CD4-positive, CD25-positive, alpha-beta regulatory T cell (primary cell): ENCODE measurements around the gene CTNNA2. TPM values are rescaled to one million over a fixed set of nuclear protein-coding genes. Genes with fewer than 3 reads are reported as not detected.
A peak's percentile ranks its signal among the peaks of the same experiment; 100 is the strongest.

ENCODE experiments used
- ATAC-seq, 2 donors: fragments of 150-1000 bp; cut with Tn5 transposase; one replicate each; pipeline ENCODE4 v1.10.0; 2021; ENCODE audit warnings: low read depth in 2 of 2, moderate number of reproducible peaks in 2 of 2, moderate library complexity in 1 of 2
- DNase-seq, 3 donors: peaks; one replicate each; pipeline versions ENCODE4 v3.0.0 to v3.0.0-alpha.2; 2012 to 2022; ENCODE audit warnings: mixed read lengths in 1 of 3
- H3K27ac ChIP-seq: one replicate; pipeline ENCODE4 v1.7.0; 2013; ENCODE audit warnings: mild to moderate bottlenecking, low read length; ENCODE audit not compliant: insufficient read depth, poor library complexity, severe bottlenecking
- H3K27me3 ChIP-seq: one replicate; pipeline ENCODE4 v1.7.0; 2013; ENCODE audit warnings: low read length; ENCODE audit not compliant: control insufficient read depth, insufficient read depth
- H3K36me3 ChIP-seq: one replicate; pipeline ENCODE4 v1.7.0; 2013; ENCODE audit warnings: mild to moderate bottlenecking, low read length, moderate library complexity; ENCODE audit not compliant: control insufficient read depth, insufficient read depth
- H3K4me1 ChIP-seq: 2 replicates; pipeline ENCODE4 v1.7.0; 2013; ENCODE audit warnings: mild to moderate bottlenecking, low read length; ENCODE audit not compliant: insufficient read depth, control insufficient read depth, poor library complexity, severe bottlenecking
- H3K4me3 ChIP-seq: one replicate; pipeline ENCODE4 v1.7.0; 2013; ENCODE audit warnings: low read depth, mild to moderate bottlenecking, low read length, moderate library complexity
- H3K9me3 ChIP-seq, 2 experiments: 1 replicate in 1 of 2; 2 replicates in 1 of 2; pipeline ENCODE4 v1.7.0; 2013; ENCODE audit warnings: low read length in 2 of 2, mild to moderate bottlenecking in 1 of 2, moderate library complexity in 1 of 2; ENCODE audit not compliant: control insufficient read depth in 2 of 2
- H3K27ac Mint-ChIP-seq, 3 donors: one replicate each; pipeline ENCODE4 v1.8.0; 2020 to 2022; ENCODE audit warnings: mild to moderate bottlenecking in 3 of 3, mixed read lengths in 3 of 3, moderate library complexity in 2 of 3
- H3K27me3 Mint-ChIP-seq: one replicate; pipeline ENCODE4 v1.8.0; 2022; ENCODE audit warnings: mild to moderate bottlenecking, mixed read lengths
- H3K36me3 Mint-ChIP-seq: one replicate; pipeline ENCODE4 v1.8.0; 2020; ENCODE audit warnings: mixed read lengths
- H3K4me1 Mint-ChIP-seq, 4 donors: one replicate each; pipeline ENCODE4 v1.8.0; 2020 to 2022; ENCODE audit warnings: mixed read lengths in 4 of 4, mild to moderate bottlenecking in 1 of 4
- H3K4me3 Mint-ChIP-seq, 4 donors: one replicate each; pipeline ENCODE4 v1.8.0; 2020 to 2022; ENCODE audit warnings: mild to moderate bottlenecking in 4 of 4, mixed read lengths in 4 of 4, moderate library complexity in 3 of 4
- H3K9me3 Mint-ChIP-seq, 7 donors: one replicate each; pipeline ENCODE4 v1.8.0; 2020 to 2022; ENCODE audit warnings: mixed read lengths in 7 of 7, mild to moderate bottlenecking in 3 of 7, moderate library complexity in 2 of 7
- polyA plus RNA-seq, 4 donors: library from polyadenylated mRNA; unstranded; fragments of 300-500 nt; fragmentation: Illumina TruSeq; gene quantifications; one replicate each; pipeline ENCODE4 v1.2.3, GENCODE V29; 2021
- total RNA-seq: library from RNA; stranded (reverse); gene quantifications from one replicate; pipeline ENCODE4 v1.2.3, GENCODE V29; 2022

The CTNNA2 gene
- total and polyA plus RNA-seq, 5 donors from 2014 or later: not detected

GRCh38 chr2:79713131-79713785 is 200.4 kb downstream of the CTNNA2 start:
- H3K27me3 ChIP-seq: no peaks in the 10 kb centered on the region
- H3K9me3 Mint-ChIP-seq: peaks cover 2 to 29% (median 10%) of the 10 kb centered on the region in 7 donors
- no peaks in the 10 kb centered on the region for H3K36me3 Mint-ChIP-seq
- H3K4me3 Mint-ChIP-seq: peak overlapping the region in 1 of 4 donors; percentile 86
- H3K4me1 Mint-ChIP-seq: no peaks in the 10 kb centered on the region
- no peaks in the 10 kb centered on the region for H3K36me3 ChIP-seq
- no peak for DNase-seq
- H3K27ac ChIP-seq: no peak overlapping the region
- no peaks in the 10 kb centered on the region for H3K4me1 ChIP-seq
- no peak overlapping the region for H3K4me3 ChIP-seq
- no peak overlapping the region for H3K27ac Mint-ChIP-seq
- no peak for ATAC-seq
- no peaks in the 10 kb centered on the region for H3K9me3 ChIP-seq
- H3K27me3 Mint-ChIP-seq: no peaks in the 10 kb centered on the region

DNA sequence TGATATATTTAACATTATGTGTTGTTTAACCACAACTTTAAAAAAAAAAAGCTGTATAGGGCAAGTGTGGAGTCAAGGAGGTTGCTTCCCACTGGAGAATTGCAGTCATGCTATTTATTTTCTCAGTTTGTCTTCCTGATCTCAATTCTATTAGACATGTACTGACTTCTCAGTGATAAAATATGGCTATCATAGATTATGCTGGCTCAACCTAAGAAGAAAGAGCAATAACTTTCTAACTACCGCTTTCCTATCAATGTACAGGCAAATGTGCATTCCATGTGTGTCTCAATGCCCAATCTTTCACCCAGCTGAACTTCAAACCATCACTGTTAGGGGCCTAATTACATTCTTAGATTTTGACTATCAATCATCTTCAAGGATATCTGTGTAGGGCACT is 201.4 kb downstream of the CTNNA2 start:
- DNase-seq (no peak), ATAC-seq (no peak)
- no peak overlapping the region for H3K4me3 Mint-ChIP-seq
- no peak overlapping the region for H3K4me3 ChIP-seq
- H3K27ac ChIP-seq: no peak overlapping the region
- H3K9me3 Mint-ChIP-seq: peaks cover 2 to 29% (median 9%) of the 10 kb centered on the region in 7 donors
- H3K4me1 ChIP-seq: no peaks in the 10 kb centered on the region
- no peaks in the 10 kb centered on the region for H3K27me3 Mint-ChIP-seq
- H3K27me3 ChIP-seq: no peaks in the 10 kb centered on the region
- no peaks in the 10 kb centered on the region for H3K36me3 ChIP-seq
- no peaks in the 10 kb centered on the region for H3K4me1 Mint-ChIP-seq
- H3K9me3 ChIP-seq: no peaks in the 10 kb centered on the region
- H3K36me3 Mint-ChIP-seq: no peaks in the 10 kb centered on the region
- H3K27ac Mint-ChIP-seq: no peak overlapping the region

GRCh38 chr2:79715338-79715737 is 202.5 kb downstream of the CTNNA2 start:
- no peak overlapping the region for H3K4me3 ChIP-seq
- H3K9me3 ChIP-seq: no peaks in the 10 kb centered on the region
- Mint-ChIP-seq H3K36me3 (no peaks in the 10 kb centered on the region), H3K4me1 (no peaks in the 10 kb centered on the region), H3K4me3 (no peak overlapping the region), H3K27me3 (no peaks in the 10 kb centered on the region), H3K9me3 (peaks cover 2 to 35% (median 9%) of the 10 kb centered on the region in 7 donors), H3K27ac (no peak overlapping the region)
- ATAC-seq (no peak), DNase-seq (no peak)
- no peak overlapping the region for H3K27ac ChIP-seq
- no peaks in the 10 kb centered on the region for H3K36me3 ChIP-seq
- H3K4me1 ChIP-seq: no peaks in the 10 kb centered on the region
- H3K27me3 ChIP-seq: no peaks in the 10 kb centered on the region

- ATAC-seq (no peak), DNase-seq (no peak)
- no peaks in the 10 kb centered on the region for H3K27me3 Mint-ChIP-seq
- Histone ChIP-seq H3K27ac (no peak overlapping the region), H3K4me3 (no peak overlapping the region), H3K27me3 (no peaks in the 10 kb centered on the region), H3K4me1 (no peaks in the 10 kb centered on the region), H3K9me3 (no peaks in the 10 kb centered on the region), H3K36me3 (no peaks in the 10 kb centered on the region)
- no peaks in the 10 kb centered on the region for H3K4me1 Mint-ChIP-seq
- peaks cover 2 to 32% (median 9%) of the 10 kb centered on the region in 7 donors for H3K9me3 Mint-ChIP-seq
- no peaks in the 10 kb centered on the region for H3K36me3 Mint-ChIP-seq
- no peak overlapping the region for H3K27ac Mint-ChIP-seq
- no peak overlapping the region for H3K4me3 Mint-ChIP-seq
Measured at GRCh38 chr2:79716266-79716665, 203.4 kb downstream of the CTNNA2 start.

DNA sequence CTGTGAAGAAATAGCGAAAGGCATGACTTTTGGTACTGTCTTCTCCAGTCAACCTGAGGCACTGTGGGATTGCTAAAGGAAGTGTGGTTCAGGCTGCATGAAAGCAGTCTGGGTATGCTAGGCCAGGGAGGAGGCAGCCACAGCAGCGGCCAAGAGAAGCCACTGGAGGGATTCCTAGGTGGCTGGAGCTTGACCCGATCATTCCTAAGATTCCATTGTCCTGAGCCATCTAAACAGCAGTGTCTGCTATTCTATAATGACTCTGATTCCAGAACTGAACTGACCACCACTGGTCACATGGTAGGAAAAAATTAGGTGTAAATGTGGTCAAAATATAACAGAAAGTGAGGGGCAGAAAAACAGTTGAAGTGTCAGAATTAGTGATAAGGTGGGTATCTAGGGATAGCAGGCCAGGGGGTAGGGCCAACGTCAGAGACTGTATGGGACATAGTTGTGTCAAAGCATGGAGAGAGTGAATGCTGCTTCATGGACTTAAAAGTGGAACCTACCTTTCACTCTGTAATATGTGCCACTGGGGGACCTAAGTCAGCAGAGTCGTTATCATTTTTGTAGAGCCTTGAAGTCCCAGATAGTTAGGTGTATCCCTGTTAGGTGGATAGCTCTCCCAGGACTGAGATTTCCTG is 204.6 kb downstream of the CTNNA2 start:
- peaks cover 2 to 35% (median 9%) of the 10 kb centered on the region in 7 donors for H3K9me3 Mint-ChIP-seq

GRCh38 chr2:79721061-79721460 is 208.2 kb downstream of the CTNNA2 start:
- Histone ChIP-seq H3K4me3 (no peak overlapping the region), H3K9me3 (no peaks in the 10 kb centered on the region), H3K27ac (no peak overlapping the region), H3K27me3 (no peaks in the 10 kb centered on the region), H3K4me1 (no peaks in the 10 kb centered on the region), H3K36me3 (no peaks in the 10 kb centered on the region)
- H3K27ac Mint-ChIP-seq: no peak overlapping the region
- no peak overlapping the region for H3K4me3 Mint-ChIP-seq
- H3K4me1 Mint-ChIP-seq: no peaks in the 10 kb centered on the region
- ATAC-seq: no peak
- DNase-seq: no peak
- H3K9me3 Mint-ChIP-seq: peaks cover 0 to 35% (median 8%) of the 10 kb centered on the region in 7 donors
- no peaks in the 10 kb centered on the region for H3K36me3 Mint-ChIP-seq
- H3K27me3 Mint-ChIP-seq: no peaks in the 10 kb centered on the region

More for the DNA sequence above, 204.6 kb downstream of the CTNNA2 start:
- Histone ChIP-seq H3K4me3 (no peak overlapping the region), H3K9me3 (no peaks in the 10 kb centered on the region), H3K4me1 (no peaks in the 10 kb centered on the region), H3K27me3 (no peaks in the 10 kb centered on the region), H3K27ac (no peak overlapping the region), H3K36me3 (no peaks in the 10 kb centered on the region)
- Mint-ChIP-seq H3K4me1 (no peaks in the 10 kb centered on the region), H3K27ac (no peak overlapping the region), H3K27me3 (no peaks in the 10 kb centered on the region), H3K36me3 (no peaks in the 10 kb centered on the region), H3K4me3 (no peak overlapping the region)
- DNase-seq: no peak
- no peak for ATAC-seq

DNA sequence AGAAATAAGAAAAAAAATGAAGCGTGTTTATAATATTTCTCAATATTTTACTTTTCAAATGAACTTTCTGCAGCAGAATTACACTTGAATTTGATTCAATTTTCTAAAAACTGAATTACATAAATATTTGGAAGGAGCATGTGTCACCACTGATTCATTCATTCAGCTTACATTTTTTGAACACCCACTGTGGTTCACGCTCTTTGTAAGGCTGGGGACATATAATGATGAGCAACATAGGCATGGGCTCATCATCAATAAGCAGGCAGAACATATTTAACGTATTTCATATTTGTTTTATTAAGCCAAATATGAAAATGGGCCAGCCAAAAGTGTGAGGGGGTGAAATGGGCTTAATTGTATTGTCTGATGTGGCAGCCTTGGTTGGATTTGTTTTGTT is 209.1 kb downstream of the CTNNA2 start:
- Histone ChIP-seq H3K4me3 (no peak overlapping the region), H3K36me3 (no peaks in the 10 kb centered on the region), H3K9me3 (no peaks in the 10 kb centered on the region), H3K27ac (no peak overlapping the region), H3K4me1 (no peaks in the 10 kb centered on the region), H3K27me3 (no peaks in the 10 kb centered on the region)
- no peak for ATAC-seq
- H3K27me3 Mint-ChIP-seq: no peaks in the 10 kb centered on the region
- no peak overlapping the region for H3K4me3 Mint-ChIP-seq
- no peaks in the 10 kb centered on the region for H3K36me3 Mint-ChIP-seq
- H3K9me3 Mint-ChIP-seq: peaks cover 0 to 35% (median 8%) of the 10 kb centered on the region in 7 donors
- no peak for DNase-seq
- H3K4me1 Mint-ChIP-seq: no peaks in the 10 kb centered on the region
- no peak overlapping the region for H3K27ac Mint-ChIP-seq

GRCh38 chr2:79723830-79724229 is 211.0 kb downstream of the CTNNA2 start:
- H3K4me1 ChIP-seq: no peaks in the 10 kb centered on the region
- ATAC-seq (no peak), DNase-seq (no peak)
- H3K27ac ChIP-seq: no peak overlapping the region
- no peaks in the 10 kb centered on the region for H3K27me3 ChIP-seq
- H3K9me3 Mint-ChIP-seq: peaks cover 0 to 25% (median 8%) of the 10 kb centered on the region in 7 donors
- H3K4me1 Mint-ChIP-seq: no peaks in the 10 kb centered on the region
- H3K4me3 Mint-ChIP-seq: no peak overlapping the region
- no peaks in the 10 kb centered on the region for H3K9me3 ChIP-seq
- H3K4me3 ChIP-seq: no peak overlapping the region
- H3K27me3 Mint-ChIP-seq: no peaks in the 10 kb centered on the region
- H3K36me3 ChIP-seq: no peaks in the 10 kb centered on the region
- H3K27ac Mint-ChIP-seq: no peak overlapping the region
- no peaks in the 10 kb centered on the region for H3K36me3 Mint-ChIP-seq
